ENCODE measurements around the gene MYO19.

DNA sequence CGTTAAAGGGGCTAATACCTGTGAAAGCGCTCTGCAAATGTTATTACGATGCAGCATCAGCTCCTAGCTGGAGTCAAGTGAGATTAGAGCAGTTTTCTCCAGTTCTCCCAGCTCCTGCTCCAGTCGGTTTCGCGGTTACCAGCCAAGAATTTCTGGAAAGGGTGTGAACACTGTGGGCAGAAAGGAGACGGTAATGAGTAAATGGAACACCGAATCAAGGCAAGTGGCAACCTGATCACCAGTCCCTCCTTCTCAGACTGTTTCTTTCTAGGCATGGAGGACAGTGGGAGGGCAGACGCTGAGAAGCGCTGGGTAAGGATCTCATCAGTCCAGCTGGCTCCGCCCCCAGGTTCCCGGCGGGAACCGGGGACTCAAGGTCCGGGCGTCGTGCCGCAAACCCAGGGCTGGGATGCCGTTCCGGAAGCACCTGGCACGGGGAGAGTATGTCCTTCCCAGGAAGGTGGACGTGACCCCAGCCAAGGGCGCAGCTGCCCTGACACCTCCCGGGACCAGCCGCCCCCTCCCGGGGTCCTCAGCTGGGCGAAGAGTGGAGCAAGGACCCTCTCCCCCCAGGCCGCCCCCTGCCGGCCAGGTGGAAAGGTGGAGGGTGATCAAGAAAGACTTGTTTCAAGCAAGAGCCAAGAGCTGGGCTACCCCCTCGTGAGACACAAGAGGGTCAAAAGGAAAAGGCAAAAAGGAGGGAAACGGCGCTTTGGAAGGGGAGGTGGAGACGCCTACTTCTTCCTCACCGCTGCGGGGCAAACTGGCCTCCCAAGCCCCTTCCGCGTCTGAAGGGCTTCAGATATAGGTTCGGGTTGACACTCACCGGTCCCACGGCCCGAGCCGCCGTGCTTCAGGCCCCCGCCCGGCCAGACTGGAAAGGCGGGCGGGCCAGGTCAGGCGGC, 481 bp downstream of the MYO19 start:
- TF ChIP-seq, protein P1, sequence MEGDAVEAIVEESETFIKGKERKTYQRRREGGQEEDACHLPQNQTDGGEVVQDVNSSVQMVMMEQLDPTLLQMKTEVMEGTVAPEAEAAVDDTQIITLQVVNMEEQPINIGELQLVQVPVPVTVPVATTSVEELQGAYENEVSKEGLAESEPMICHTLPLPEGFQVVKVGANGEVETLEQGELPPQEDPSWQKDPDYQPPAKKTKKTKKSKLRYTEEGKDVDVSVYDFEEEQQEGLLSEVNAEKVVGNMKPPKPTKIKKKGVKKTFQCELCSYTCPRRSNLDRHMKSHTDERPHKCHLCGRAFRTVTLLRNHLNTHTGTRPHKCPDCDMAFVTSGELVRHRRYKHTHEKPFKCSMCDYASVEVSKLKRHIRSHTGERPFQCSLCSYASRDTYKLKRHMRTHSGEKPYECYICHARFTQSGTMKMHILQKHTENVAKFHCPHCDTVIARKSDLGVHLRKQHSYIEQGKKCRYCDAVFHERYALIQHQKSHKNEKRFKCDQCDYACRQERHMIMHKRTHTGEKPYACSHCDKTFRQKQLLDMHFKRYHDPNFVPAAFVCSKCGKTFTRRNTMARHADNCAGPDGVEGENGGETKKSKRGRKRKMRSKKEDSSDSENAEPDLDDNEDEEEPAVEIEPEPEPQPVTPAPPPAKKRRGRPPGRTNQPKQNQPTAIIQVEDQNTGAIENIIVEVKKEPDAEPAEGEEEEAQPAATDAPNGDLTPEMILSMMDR (IDR thresholded peaks at IDR 0.05; ENCODE audit: insufficient read depth, low read length): no peak
- TF ChIP-seq SPI1 (IDR thresholded peaks at IDR 0.05; ENCODE audit: borderline replicate concordance, low read depth): no peak
- no peak for TF ChIP-seq POLR2AphosphoS5 (IDR thresholded peaks at IDR 0.05; ENCODE audit: low read depth)
- TF ChIP-seq REST (IDR thresholded peaks at IDR 0.05; ENCODE audit: insufficient replicate concordance, low read depth): no peak
- TF ChIP-seq GABPA (IDR thresholded peaks at IDR 0.05; ENCODE audit: low read depth): no peak
